ENCODE data around the gene SFRP2.

GRCh38 chr4:153735906-153736461 is 52.9 kb downstream of the SFRP2 start:
- TF ChIP-seq POLR2A (IDR thresholded peaks at IDR 0.05) (no peak), CTCF (IDR thresholded peaks at IDR 0.05 in 4 of 5, conservative IDR thresholded peaks at IDR 0.05 in 1 of 5) (no peak)
